Type B pancreatic cell (in vitro differentiated cells): ENCODE data around the gene A3GALT2. TPM values are rescaled to one million over a fixed set of nuclear protein-coding genes. Genes with fewer than 3 reads are reported as not detected.
A peak's percentile ranks its signal among the peaks of the same experiment; 100 is the strongest.

Source experiments
- DNase-seq: peaks from one replicate; pipeline ENCODE4 v3.0.0; 2021; ENCODE audit warnings: mixed read lengths; ENCODE audit not compliant: unreplicated experiment; ENCODE audit errors: extremely low spot score
- H3K27ac Mint-ChIP-seq: 2 replicates; pipeline ENCODE4 v1.8.0; 2021; ENCODE audit warnings: mild to moderate bottlenecking, mixed read lengths
- H3K27me3 Mint-ChIP-seq: 2 replicates; pipeline ENCODE4 v1.8.0; 2021; ENCODE audit warnings: mixed read lengths
- H3K36me3 Mint-ChIP-seq: 2 replicates; pipeline ENCODE4 v1.8.0; 2021; ENCODE audit warnings: mixed read lengths
- H3K4me1 Mint-ChIP-seq: one replicate; pipeline ENCODE4 v1.8.0; 2021; ENCODE audit warnings: mixed read lengths; ENCODE audit not compliant: unreplicated experiment
- H3K4me3 Mint-ChIP-seq: 2 replicates; pipeline ENCODE4 v1.8.0; 2021; ENCODE audit warnings: mild to moderate bottlenecking, mixed read lengths
- H3K9me3 Mint-ChIP-seq: 2 replicates; pipeline ENCODE4 v1.8.0; 2021; ENCODE audit warnings: mixed read lengths
- CTCF ChIP-seq: fragments of 200-600 bp; sonication (generic); conservative IDR thresholded peaks from 2 replicates; pipeline ENCODE4 v1.5.0; 2021; ENCODE audit warnings: antibody characterized with exemption, mild to moderate bottlenecking
- total RNA-seq: library from RNA; stranded (reverse); gene quantifications from 2 replicates; pipeline ENCODE4 v1.2.1, GENCODE V29; 2021; ENCODE audit warnings: low replicate concordance

Gene A3GALT2
- total RNA-seq, 1 donor from 2014 or later = 0.29 TPM

GRCh38 chr1:33350611-33351280 is 29.8 kb upstream of the A3GALT2 start:
- peak overlapping the region; percentile 93 for H3K4me3 Mint-ChIP-seq
- no peak for TF ChIP-seq CTCF
- no peaks in the 10 kb centered on the region for H3K9me3 Mint-ChIP-seq
- H3K4me1 Mint-ChIP-seq = peaks cover 62% of the 10 kb centered on the region
- no peaks in the 10 kb centered on the region for H3K27me3 Mint-ChIP-seq
- H3K36me3 Mint-ChIP-seq = peaks cover 15% of the 10 kb centered on the region
- H3K27ac Mint-ChIP-seq = peak overlapping the region; percentile 89
- no peak for DNase-seq

- peak; percentile 88 for DNase-seq
- no peak for TF ChIP-seq CTCF
- Mint-ChIP-seq H3K9me3 (no peaks in the 10 kb centered on the region), H3K27ac (peak overlapping the region; percentile 89), H3K4me3 (peak overlapping the region; percentile 93), H3K4me1 (peaks cover 61% of the 10 kb centered on the region), H3K36me3 (peaks cover 17% of the 10 kb centered on the region), H3K27me3 (no peaks in the 10 kb centered on the region)
These were observed 29.1 kb upstream of the A3GALT2 start for GRCh38 chr1:33349778-33350610.

GRCh38 chr1:33349081-33349759 is 28.3 kb upstream of the A3GALT2 start:
- no peak for TF ChIP-seq CTCF
- peak overlapping the region; percentile 89 for H3K27ac Mint-ChIP-seq
- peaks cover 63% of the 10 kb centered on the region for H3K4me1 Mint-ChIP-seq

GRCh38 chr1:33348676-33349080 is 27.8 kb upstream of the A3GALT2 start:
- no peaks in the 10 kb centered on the region for H3K9me3 Mint-ChIP-seq
- H3K4me1 Mint-ChIP-seq = peaks cover 69% of the 10 kb centered on the region
- peak overlapping the region; percentile 92 for H3K4me3 Mint-ChIP-seq
- no peaks in the 10 kb centered on the region for H3K27me3 Mint-ChIP-seq
- peaks cover 19% of the 10 kb centered on the region for H3K36me3 Mint-ChIP-seq
- peak overlapping the region; percentile 89 for H3K27ac Mint-ChIP-seq
- DNase-seq = no peak
- TF ChIP-seq CTCF = no peak

More at GRCh38 chr1:33349081-33349759, 28.3 kb upstream of the A3GALT2 start:
- Mint-ChIP-seq H3K4me3 (peak overlapping the region; percentile 92), H3K27me3 (no peaks in the 10 kb centered on the region), H3K9me3 (no peaks in the 10 kb centered on the region), H3K36me3 (peaks cover 19% of the 10 kb centered on the region)
- no peak for DNase-seq

GRCh38 chr1:33348194-33348593 is 27.3 kb upstream of the A3GALT2 start:
- no peak for DNase-seq
- no peaks in the 10 kb centered on the region for H3K27me3 Mint-ChIP-seq
- H3K36me3 Mint-ChIP-seq = peaks cover 19% of the 10 kb centered on the region
- H3K4me1 Mint-ChIP-seq = peaks cover 67% of the 10 kb centered on the region
- peak overlapping the region; percentile 89 for H3K27ac Mint-ChIP-seq
- H3K9me3 Mint-ChIP-seq = no peaks in the 10 kb centered on the region
- peak overlapping the region; percentile 92 for H3K4me3 Mint-ChIP-seq
- TF ChIP-seq CTCF = no peak
